Measurements from ENCODE around the gene PLPP4.

PLPP4 gene

DNA sequence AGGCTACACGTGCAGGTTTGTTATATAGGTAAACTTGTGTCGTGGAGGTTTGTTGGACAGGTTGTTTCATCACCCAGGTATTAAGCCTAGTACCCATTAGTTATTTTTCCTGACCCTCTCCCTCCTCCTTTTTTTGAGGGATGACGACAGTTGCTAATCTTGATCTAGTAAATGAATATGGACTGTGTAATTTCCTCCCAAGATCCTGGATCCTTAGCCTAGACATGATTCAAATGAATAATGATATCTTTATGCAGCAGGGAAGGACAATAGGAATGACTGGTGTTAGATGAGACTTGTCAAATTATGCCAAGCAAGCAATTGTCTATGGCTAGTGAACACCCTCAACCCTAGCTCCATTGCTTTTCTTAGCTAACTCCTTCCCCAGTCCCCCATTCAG lies 156.2 kb downstream of the PLPP4 start:
- no peak for DNase-seq

DNA sequence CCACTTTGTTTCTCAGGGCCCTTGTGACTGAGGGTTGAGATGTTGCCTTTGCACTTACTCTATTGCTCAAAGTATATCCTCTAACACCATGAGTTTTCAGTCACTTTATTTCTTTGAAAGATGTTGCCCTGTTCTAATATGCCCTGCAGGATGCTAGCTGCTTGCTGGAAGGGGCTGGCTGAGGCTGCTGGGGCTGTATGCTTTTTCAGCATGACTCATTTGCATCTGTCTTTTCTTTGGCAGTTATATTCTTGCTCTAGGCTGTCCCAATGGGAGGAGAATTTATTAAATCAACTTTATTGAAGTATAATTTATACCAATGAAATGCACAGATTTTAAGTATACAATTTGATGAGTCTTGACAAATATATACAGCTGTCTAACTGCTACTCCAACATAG lies 157.7 kb downstream of the PLPP4 start:
- DNase-seq: no peak

DNA sequence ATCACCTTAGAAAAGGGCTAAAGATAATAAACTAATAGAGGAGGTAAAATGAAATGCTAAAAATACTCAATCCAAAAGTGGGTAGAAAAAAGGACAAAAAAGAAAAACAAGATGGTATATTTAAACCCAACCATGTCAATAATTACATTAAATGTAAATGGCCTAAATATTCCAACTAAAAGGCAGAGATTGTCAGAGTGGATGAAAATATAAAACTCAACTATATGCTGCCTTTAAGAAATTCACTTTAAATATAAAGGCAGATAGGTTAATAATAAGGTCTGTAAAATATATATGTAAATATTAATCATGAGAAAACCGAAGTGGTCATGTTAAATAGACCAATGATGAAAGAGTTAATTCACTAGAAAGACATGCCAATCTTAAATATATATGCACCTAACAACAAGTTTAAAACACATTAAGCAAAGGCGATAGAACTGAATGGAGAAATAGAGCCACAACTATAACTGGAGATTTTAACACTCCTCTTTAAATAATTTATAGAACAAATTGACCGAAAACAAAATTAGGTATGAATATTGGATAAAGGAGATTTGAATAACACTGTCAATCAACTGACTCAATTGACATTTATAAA lies 159.4 kb downstream of the PLPP4 start:
- DNase-seq: no peak

DNA sequence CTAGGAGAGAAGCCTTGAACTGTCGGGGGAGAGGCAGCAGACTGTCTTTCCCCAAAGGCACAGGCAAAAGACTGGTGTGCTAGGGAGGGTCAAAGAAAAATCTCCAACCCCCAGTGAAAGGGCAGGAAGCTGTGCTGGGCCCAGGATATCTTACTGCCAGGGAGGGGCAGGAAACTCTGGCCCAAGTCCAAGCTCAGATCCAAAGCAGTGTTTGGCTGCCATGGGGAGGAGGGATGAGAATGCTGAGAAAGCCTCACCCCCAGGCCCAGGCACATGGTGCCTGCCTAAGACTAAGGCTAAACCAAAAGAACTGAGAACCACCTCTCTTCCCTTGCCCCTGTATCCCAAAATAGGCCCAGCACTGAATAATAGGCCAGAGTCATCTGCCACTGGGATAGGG lies 171.2 kb downstream of the PLPP4 start:
- no peak for DNase-seq

DNA sequence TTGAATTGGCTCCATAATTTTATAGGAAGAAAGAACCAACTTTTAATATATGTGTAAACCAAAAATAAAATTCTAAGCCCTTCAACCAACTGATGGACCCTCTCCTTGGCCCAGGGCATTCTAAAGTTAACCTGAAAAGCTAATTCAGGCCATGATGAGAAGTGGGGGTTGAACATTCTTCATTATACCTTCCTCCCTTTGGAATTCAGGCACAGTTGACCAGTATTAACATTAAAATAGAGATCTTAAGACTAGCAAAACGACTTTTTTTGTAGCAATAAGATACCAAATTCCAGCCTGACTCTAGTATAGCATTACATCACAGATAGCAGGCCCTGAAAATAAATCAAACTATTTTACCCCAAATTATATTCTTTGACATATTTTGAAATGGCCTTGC lies 173.2 kb downstream of the PLPP4 start:
- DNase-seq: no peak

DNA sequence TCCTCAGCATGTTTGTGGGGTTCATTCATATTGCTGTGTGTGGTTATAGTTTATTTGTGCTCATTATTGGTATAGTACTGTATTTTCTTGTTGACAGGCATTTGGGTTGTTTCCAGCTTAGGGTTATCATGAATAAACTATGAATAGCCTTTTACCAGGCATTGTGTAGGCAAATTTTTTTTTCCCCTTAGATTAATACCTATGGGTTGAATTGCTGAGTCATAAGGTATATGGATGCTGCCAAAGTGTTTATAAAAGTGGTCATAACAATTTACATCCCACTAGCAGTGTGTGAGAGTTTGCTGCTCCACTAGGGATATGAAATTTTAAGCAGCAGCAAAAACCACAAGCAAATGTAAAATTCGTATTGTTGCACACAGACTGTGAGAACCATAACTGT lies 175.0 kb downstream of the PLPP4 start:
- no peak for DNase-seq

DNA sequence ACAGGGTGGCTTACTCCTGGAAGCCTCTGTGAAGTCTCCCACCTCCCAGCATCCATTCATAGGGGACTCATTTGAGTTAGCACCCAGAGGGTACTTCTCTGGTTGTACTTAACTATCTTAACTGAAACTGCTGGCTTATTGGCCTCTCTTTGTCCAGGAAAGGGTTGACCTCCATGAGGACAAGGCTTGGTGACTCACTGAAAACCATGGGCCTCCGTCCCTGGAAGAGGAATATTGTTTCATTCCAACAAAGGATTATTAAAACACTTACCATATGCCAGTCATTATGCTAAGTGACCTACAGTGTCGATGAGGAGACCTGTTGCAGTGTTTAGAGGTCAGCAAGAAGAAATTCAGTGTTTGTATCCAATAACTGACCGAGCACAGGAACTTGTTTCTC lies 175.9 kb downstream of the PLPP4 start:
- DNase-seq: no peak

DNA sequence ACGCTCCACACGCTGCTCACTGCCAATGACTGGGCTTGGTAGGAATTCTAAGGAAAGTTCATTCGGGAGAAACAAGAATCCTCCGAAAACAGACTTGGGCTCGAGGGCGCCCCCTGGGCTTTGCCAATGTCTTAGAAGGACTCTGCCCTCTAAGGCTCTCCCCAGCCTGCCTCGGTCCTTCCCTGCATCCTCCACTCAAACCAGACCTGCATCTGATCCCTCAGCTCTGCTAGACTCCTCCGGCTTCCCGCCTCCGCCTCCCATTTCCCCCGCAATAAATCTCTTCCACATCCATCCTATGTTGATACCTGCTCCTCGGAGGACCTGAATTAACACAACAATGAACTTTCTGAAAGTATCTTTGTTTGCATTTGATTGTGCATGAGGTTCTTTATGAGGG lies 177.6 kb downstream of the PLPP4 start:
- no peak for DNase-seq
